GM19395 (cell line): ENCODE data around the gene MVB12B.

ENCODE experiments used
- ATAC-seq: cut with Tn5 transposase; IDR thresholded peaks from one replicate; pipeline ENCODE4 v1.9.1; 2021; ENCODE audit warnings: mild to moderate bottlenecking, moderate library complexity; ENCODE audit not compliant: unreplicated experiment

The MVB12B gene

DNA sequence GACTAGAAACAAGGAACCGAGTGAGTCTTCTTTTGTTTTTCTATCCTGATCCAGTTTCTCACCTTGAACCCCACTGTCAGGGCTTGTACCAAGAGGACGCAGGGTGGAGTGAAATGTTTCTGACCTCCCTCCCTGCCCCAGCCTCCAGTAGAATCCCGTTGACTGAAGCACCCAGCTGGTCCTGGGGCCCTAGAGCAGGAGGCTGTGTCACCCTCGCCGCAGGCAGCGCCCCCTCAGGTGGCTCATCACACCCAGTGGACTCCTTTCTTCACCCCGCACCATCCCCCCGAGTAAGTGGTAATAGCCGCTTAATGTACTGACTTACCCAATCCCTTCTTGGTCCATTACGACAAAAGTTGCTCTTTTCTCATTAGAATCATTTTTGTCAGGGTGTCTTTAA, 53.8 kb downstream of the MVB12B start:
- ATAC-seq: no peak

DNA sequence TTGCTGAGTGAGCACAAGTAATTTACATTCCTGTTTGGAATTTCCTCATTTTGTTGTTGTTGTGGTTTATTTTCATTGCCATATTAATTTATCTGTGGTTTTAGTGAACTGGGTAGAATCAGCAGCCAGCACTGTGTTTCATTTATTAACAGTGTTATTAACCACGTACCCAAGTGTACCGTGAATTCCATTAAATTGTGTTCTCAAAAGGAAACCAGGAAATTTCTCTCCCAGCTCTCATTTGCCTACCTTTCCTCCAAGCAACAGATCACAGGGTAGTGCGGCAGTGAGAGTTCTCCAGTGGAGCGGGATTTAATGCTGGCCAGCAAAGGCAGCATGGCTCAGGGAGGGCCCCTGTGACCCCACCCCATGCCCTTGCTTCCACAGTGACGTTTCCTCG, 54.6 kb downstream of the MVB12B start:
- no peak for ATAC-seq

DNA sequence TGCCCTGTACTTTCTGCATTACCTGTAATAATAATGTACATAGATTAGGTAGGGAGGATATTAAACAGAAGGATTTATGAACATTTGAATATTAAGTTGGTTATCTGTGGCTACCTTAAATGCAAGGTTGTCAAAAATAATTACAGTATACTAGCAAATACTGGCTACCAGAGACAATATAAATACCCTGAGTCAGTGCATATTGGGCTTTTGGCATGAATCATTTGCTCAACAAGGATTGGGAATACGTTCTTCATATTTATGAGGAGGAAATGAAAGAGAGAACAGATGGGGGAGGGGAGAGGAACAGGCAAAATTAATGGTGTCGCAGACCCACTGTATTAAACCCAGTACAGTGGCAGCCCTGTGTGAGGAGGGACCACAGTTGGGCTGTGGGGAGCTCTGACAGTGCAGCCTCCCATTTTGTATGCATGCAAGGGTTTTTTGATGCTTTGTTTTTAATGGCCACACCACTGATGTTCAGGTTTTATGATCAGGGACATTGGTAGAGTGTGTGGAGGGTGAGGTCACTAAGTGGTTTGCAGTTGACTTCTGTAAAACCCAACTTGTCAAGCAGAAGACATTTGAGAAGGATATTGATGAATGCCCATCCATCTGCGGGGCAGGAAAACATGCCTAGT, 56.9 kb downstream of the MVB12B start:
- no peak for ATAC-seq

GRCh38 chr9:126384926-126385325, 58.3 kb downstream of the MVB12B start:
- no peak for ATAC-seq

GRCh38 chr9:126386088-126386487, 59.5 kb downstream of the MVB12B start:
- ATAC-seq: no peak

- no peak for ATAC-seq
Observed at GRCh38 chr9:126386776-126387175, 60.1 kb downstream of the MVB12B start.

GRCh38 chr9:126388964-126389708, 62.5 kb downstream of the MVB12B start:
- no peak for ATAC-seq

DNA sequence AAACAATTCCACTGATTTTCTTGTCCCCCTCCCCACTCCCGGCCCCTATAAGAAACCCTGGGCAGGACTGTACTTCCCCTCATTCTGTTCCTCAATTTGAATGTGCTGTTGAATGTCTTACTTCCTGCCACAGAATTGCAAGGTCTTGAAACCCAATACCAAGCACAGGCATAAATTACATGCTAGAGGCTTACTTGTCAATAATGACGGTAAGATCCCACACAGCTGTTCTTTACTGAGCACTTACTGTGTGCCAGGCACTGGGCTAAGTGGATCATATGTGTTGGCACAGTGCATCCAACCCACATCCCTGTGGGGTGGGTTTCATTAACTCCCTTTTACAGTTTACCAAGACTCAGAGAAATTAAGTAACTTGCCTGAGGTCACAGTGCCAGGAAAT, 63.4 kb downstream of the MVB12B start:
- ATAC-seq: no peak

- no peak for ATAC-seq
Observed at GRCh38 chr9:126390923-126391322, 64.3 kb downstream of the MVB12B start.

GRCh38 chr9:126391713-126392661, 65.4 kb downstream of the MVB12B start:
- no peak for ATAC-seq

DNA sequence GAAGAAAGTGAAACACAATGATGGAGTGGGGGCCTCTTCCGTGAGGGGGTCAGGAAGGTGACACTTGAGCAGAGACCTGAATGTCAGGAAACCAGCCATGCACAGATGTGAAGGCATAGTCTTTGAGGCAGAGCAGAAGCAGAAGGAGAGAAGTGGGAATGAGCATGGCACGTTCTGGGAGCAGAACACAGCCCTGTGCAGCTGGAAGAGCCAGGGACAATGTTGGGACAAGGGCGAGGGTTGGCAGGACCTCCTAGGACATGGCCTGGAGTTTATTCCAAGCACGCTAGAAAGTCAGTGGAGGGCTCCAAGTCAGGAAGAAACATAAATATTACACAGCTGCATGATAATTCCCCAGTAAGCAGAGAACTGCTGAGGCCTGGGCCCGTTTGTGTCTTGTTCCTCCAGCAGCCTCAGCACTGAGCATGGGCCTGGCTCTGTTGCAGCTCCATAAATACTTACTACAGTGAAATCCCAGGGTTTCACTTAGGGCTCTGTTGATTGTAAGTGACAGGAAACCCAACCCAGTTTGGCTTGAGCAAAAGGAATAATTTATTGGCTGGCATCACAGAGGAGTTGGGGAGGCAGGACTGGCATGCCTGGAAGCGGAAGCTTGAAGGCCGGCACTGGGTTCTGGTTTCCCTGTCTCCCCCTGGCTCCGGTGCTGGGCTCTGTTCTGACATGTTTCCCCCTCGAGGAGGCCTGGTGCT, 66.2 kb downstream of the MVB12B start:
- ATAC-seq: no peak

GRCh38 chr9:126393876-126394275, 67.2 kb downstream of the MVB12B start:
- ATAC-seq: no peak

DNA sequence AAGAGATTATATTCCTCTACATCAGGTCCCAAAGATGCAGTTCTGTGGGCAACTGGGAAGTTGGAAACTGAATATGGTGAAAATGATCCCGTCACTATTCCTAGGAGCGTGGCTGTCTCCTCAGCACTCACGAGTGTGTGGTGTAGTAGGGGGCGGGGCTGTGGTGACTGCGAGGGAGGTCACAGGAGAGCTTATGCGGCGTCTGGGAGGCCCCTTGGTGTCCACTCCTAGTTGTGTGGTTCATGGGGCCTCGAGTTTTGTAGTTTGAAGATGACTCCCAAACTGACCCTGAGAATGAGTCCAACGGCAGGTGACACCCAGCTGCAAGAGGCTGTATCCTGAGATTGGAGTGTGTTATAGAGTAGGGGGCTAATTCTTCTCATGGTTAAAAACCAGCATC, 68.2 kb downstream of the MVB12B start:
- no peak for ATAC-seq

- no peak for ATAC-seq
Observed at GRCh38 chr9:126395439-126396212, 69.0 kb downstream of the MVB12B start.

- ATAC-seq: peak; percentile 93
Observed at GRCh38 chr9:126397056-126397455, 70.4 kb downstream of the MVB12B start.

DNA sequence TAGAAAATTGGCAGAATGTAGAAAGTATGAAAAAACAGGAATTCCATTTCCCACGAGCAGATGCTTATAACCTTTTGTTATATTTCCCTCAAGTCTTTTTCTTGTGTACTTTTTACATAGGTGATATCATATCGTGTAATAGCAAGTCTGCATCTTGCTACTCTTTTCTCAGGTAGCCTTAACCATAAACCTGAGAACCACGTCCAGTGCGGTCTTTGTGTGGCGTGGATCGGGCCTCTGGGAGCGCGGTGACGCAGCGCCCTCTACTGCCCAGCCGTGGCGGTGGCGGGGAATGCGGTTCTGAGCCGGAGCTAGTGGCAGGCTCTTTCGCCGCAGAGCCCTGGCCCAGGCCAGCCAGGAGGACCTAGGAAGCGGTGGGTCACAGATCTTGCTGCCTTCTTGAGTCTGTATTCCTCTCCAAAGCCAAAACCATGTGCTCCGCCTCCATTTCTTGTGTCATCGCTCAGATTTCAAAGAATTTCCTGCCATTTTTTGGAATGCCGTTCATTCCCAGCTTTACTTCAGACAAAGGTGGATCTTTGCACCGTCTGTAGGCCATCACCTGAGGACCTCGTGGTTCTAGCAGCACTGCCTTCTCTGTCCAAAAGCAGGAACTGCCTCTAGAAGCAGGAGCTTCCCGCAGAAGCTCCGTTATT, 71.9 kb downstream of the MVB12B start:
- no peak for ATAC-seq

GRCh38 chr9:126399251-126399650, 72.6 kb downstream of the MVB12B start:
- ATAC-seq: no peak

DNA sequence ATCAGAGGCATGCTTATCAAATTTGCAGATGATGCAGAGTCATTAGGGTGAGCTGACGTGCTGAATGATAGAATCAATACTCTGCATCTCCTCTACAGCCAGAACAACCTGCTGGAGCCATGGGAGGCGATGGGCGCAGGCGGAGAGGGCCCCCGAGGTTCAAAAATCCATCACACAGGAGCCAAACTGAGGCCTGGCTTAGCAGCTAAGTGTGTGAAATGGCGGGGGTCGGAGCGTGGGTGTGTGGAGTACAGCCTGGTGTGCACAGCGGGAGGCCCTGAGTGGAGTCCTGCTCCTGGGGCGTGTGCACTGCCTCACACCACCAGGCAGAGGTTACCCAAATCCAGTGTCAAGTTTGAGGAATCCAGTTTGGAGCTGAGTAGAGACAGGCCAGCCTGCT, 73.2 kb downstream of the MVB12B start:
- no peak for ATAC-seq

- no peak for ATAC-seq
Observed at GRCh38 chr9:126400571-126400970, 73.9 kb downstream of the MVB12B start.

GRCh38 chr9:126401107-126401506, 74.5 kb downstream of the MVB12B start:
- no peak for ATAC-seq
